Stomach (tissue), 4 donors: ENCODE results near the gene ADGRA1.

ENCODE experiments used
- CTCF ChIP-seq, 7 experiments: fragments of 450-650 bp in 4 of 7; fragments of 200-600 bp in 3 of 7; sonication (generic) in 3 of 7; IDR thresholded peaks; one replicate each; pipeline ENCODE4 v1.5.1; 2016 to 2019; ENCODE audit warnings: antibody characterized with exemption in 7 of 7, control low read depth in 2 of 7, mild to moderate bottlenecking in 1 of 7
- EP300 ChIP-seq: sonication (generic); formaldehyde crosslinking; IDR thresholded peaks from one replicate; pipeline ENCODE4 v1.6.1; 2017; ENCODE audit warnings: antibody characterized with exemption

GRCh38 chr10:133113146-133113830, 25.6 kb downstream of the ADGRA1 start:
- TF ChIP-seq CTCF (IDR thresholded peaks at IDR 0.05) (no peak), EP300 (no peak)
